Myocyte (in vitro differentiated cells): ENCODE results near the gene SGK2. TPM values are rescaled to one million over a fixed set of nuclear protein-coding genes. Genes with fewer than 3 reads are reported as not detected.

Experiments
- DNase-seq: peaks from one replicate; pipeline ENCODE4 v3.0.0-alpha.2; 2012; ENCODE audit warnings: low read depth
- polyA plus RNA-seq: library from polyadenylated mRNA; unstranded; fragments of >200 nt; gene quantifications from one replicate; pipeline ENCODE4 v1.2.1, GENCODE V29; 2012; ENCODE audit warnings: missing spikeins
- total RNA-seq: library from RNA; depleted of rRNA; stranded (reverse); fragments of >200 nt; gene quantifications from 2 replicates; pipeline ENCODE4 v1.2.3, GENCODE V29; 2014

The SGK2 gene
- total RNA-seq, result 0.19 and 1.7 TPM in 2 replicates
- polyA plus RNA-seq, result 0.48 TPM

GRCh38 chr20:43558412-43559146 is at the start of gene SGK2:
Gene SGK2, plus strand, starts transcription at chr20:43559027. Its CDS starts 7,469 bp downstream, at chr20:43566496.
- DNase-seq, result peak; percentile 28

- DNase-seq, result no peak
These were observed 46.9 kb upstream of the SGK2 start for GRCh38 chr20:43511879-43512278.

GRCh38 chr20:43513372-43513930 is 45.4 kb upstream of the SGK2 start:
- DNase-seq, result no peak

GRCh38 chr20:43513931-43514647 is 44.7 kb upstream of the SGK2 start:
- peak; percentile 99 for DNase-seq

- peak; percentile 22 for DNase-seq
These were observed 44.2 kb upstream of the SGK2 start for GRCh38 chr20:43514648-43514999.

- DNase-seq, result no peak
These were observed 43.2 kb upstream of the SGK2 start for GRCh38 chr20:43515628-43516027.

GRCh38 chr20:43516251-43516824 is 42.5 kb upstream of the SGK2 start:
- no peak for DNase-seq

GRCh38 chr20:43520074-43520630 is 38.7 kb upstream of the SGK2 start:
- DNase-seq, result no peak

GRCh38 chr20:43525021-43525420 is 33.8 kb upstream of the SGK2 start:
- DNase-seq, result no peak

GRCh38 chr20:43528258-43528875 is 30.5 kb upstream of the SGK2 start:
- DNase-seq, result no peak

- no peak for DNase-seq
These were observed 29.8 kb upstream of the SGK2 start for GRCh38 chr20:43529051-43529450.

GRCh38 chr20:43529457-43530153 is 29.2 kb upstream of the SGK2 start:
- peak; percentile 64 for DNase-seq

GRCh38 chr20:43530321-43531090 is 28.3 kb upstream of the SGK2 start:
- DNase-seq, result peak; percentile 91

- DNase-seq, result no peak
These were observed 27.8 kb upstream of the SGK2 start for GRCh38 chr20:43531091-43531443.

- DNase-seq, result peak; percentile 48
These were observed 26.3 kb upstream of the SGK2 start for GRCh38 chr20:43532416-43533055.

- DNase-seq, result peak; percentile 68
These were observed 25.8 kb upstream of the SGK2 start for GRCh38 chr20:43533060-43533459.

GRCh38 chr20:43534016-43534415 is 24.8 kb upstream of the SGK2 start:
- no peak for DNase-seq

GRCh38 chr20:43534791-43535350 is 24.0 kb upstream of the SGK2 start:
- peak; percentile 74 for DNase-seq

GRCh38 chr20:43535370-43536004 is 23.3 kb upstream of the SGK2 start:
- DNase-seq, result no peak
